ENCODE results near the gene CLDN1. TPM values are rescaled to one million over a fixed set of nuclear protein-coding genes. Genes with fewer than 3 reads are reported as not detected.

The CLDN1 gene
- total and polyA plus RNA-seq, 2 donors (not counting 1 experiment from before 2014, with no cell fraction given) = not detected

DNA sequence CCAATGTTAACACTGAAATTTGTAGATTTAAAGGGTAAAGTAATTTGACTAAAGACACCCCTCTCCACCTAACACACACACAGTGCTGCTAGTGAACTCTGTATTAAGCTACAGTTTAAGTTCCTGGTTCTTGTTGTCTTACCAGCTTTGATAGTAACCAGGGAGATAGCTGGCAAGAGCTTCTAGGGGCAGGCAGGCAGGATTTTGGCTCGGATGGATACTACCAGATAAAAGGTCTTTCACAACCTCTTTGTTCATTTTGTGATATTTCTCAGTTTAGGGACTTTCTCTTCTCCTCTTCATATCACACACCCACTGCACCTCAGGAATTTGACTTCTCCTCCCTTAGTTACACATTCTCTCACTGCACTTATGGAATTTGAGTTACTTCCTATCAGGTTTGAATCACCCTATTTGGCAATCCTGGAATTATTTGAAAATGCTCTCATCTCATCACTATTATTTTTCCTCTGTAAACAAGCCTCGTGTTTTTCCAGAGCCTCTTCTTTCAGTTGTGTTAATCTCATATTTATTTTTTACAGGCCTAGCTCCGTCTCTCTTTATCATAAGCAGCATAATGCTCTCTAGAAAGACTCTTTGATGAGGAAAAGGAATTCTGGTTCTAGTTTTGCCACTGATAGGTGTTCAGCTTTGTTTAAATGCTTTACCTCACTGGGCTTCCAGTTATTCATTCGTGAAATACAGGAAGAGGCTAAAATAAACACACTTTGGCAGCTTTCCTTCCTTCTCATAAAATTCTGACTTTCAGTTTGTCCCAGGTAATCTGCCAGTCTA is 23.0 kb upstream of the CLDN1 start:
- H2AFZ ChIP-seq (ENCODE audit: insufficient read depth, low read depth, low read length, poor library complexity, severe bottlenecking) = no peak overlapping the region
- peaks cover 0 to 4% (median 0%) of the 10 kb centered on the region in 3 donors for H3K9me3 ChIP-seq (ENCODE audit: control extremely low read depth in 1 of 3, control insufficient read depth in 2 of 3, insufficient read depth in 1 of 3, low read length in 2 of 3)
- H3K9me3 Mint-ChIP-seq (ENCODE audit: insufficient read depth) = peaks cover 8% of the 10 kb centered on the region

DNA sequence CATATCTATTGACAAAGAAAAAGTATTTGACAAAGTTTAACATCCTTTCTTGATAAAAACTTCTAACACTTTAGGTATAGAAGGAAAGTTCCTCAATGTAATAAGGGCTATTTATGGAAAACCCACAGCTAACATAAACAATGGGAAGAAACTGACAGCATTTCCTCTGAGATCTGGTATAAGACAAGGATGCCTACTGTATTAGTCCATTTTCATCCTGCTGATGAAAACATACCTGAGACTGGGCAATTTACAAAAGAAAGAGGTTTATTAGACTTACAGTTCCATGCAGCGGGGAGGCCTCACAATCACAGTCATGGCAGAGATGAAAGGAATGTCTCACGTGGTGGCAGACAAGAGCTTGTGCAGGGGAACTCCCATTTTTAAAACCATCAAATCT is 17.8 kb upstream of the CLDN1 start:
- H3K79me2 ChIP-seq (ENCODE audit: control insufficient read depth, insufficient read depth, low read length) = no peaks in the 10 kb centered on the region
- peaks cover 2% of the 10 kb centered on the region for H3K9me3 Mint-ChIP-seq (ENCODE audit: insufficient read depth)
- H3K27ac Mint-ChIP-seq = no peak overlapping the region
- intact Hi-C loops (cut with micrococcal nuclease) = no loop called here
- H3K27me3 ChIP-seq (replicated peaks in 1 of 4; ENCODE audit: control extremely low read depth in 1 of 4, control insufficient read depth in 3 of 4, insufficient read depth in 4 of 4, low read length in 3 of 4) = no peaks in the 10 kb centered on the region
- no peaks in the 10 kb centered on the region for H3K36me3 ChIP-seq (replicated peaks in 1 of 2; ENCODE audit: control extremely low read depth in 1 of 2, control insufficient read depth in 1 of 2, extremely low read depth in 1 of 2, insufficient read depth in 2 of 2, low read length in 1 of 2)
- H3K9ac ChIP-seq (ENCODE audit: low read length) = no peak overlapping the region
- DNase-seq (no peak), ATAC-seq (ENCODE audit: low read depth) (no peak)
- H4K20me1 ChIP-seq (ENCODE audit: control insufficient read depth, insufficient read depth, low read length, poor library complexity, severe bottlenecking) = no peaks in the 10 kb centered on the region
- no peak overlapping the region for H3K4me2 ChIP-seq (replicated peaks; ENCODE audit: low read depth, low read length, poor library complexity, severe bottlenecking)
- no peak overlapping the region for H3K27ac ChIP-seq (ENCODE audit: low read length in 2 of 2)
- peaks cover 0 to 4% (median 0%) of the 10 kb centered on the region in 3 donors for H3K9me3 ChIP-seq (ENCODE audit: control extremely low read depth in 1 of 3, control insufficient read depth in 2 of 3, insufficient read depth in 1 of 3, low read length in 2 of 3)
- TF ChIP-seq, protein P1, sequence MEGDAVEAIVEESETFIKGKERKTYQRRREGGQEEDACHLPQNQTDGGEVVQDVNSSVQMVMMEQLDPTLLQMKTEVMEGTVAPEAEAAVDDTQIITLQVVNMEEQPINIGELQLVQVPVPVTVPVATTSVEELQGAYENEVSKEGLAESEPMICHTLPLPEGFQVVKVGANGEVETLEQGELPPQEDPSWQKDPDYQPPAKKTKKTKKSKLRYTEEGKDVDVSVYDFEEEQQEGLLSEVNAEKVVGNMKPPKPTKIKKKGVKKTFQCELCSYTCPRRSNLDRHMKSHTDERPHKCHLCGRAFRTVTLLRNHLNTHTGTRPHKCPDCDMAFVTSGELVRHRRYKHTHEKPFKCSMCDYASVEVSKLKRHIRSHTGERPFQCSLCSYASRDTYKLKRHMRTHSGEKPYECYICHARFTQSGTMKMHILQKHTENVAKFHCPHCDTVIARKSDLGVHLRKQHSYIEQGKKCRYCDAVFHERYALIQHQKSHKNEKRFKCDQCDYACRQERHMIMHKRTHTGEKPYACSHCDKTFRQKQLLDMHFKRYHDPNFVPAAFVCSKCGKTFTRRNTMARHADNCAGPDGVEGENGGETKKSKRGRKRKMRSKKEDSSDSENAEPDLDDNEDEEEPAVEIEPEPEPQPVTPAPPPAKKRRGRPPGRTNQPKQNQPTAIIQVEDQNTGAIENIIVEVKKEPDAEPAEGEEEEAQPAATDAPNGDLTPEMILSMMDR (IDR thresholded peaks at IDR 0.05) = no peak
- TF ChIP-seq EZH2 (IDR thresholded peaks at IDR 0.05; ENCODE audit: borderline replicate concordance, insufficient read depth, low read depth, low read length, poor library complexity, severe bottlenecking) = no peak
- no peaks in the 10 kb centered on the region for H3K4me1 Mint-ChIP-seq
- H3K4me3 Mint-ChIP-seq = no peak overlapping the region
- CTCF ChIA-PET = no interaction called here
- H3K4me3 ChIP-seq (ENCODE audit: control extremely low read depth in 1 of 5, extremely low read depth in 1 of 5, insufficient read depth in 1 of 5, low read depth in 2 of 5, low read length in 4 of 5) = no peak overlapping the region
- 81% methylated on average over 2 of the region's 2 CpGs for WGBS (ENCODE audit: insufficient coverage)
- POLR2A ChIA-PET = no interaction called here
- H3K27me3 Mint-ChIP-seq = peaks cover 4% of the 10 kb centered on the region
- H2AFZ ChIP-seq (ENCODE audit: insufficient read depth, low read depth, low read length, poor library complexity, severe bottlenecking) = no peak overlapping the region
- no peaks in the 10 kb centered on the region for H3K4me1 ChIP-seq (ENCODE audit: control insufficient read depth in 2 of 2, insufficient read depth in 2 of 2, low read length in 2 of 2)

More for the DNA sequence above, 23.0 kb upstream of the CLDN1 start:
- no peak for TF ChIP-seq EZH2 (IDR thresholded peaks at IDR 0.05; ENCODE audit: borderline replicate concordance, insufficient read depth, low read depth, low read length, poor library complexity, severe bottlenecking)
- TF ChIP-seq, protein P1 (IDR thresholded peaks at IDR 0.05) = no peak
- H3K9ac ChIP-seq (ENCODE audit: low read length) = no peak overlapping the region
- WGBS (ENCODE audit: insufficient coverage) = no CpG with 5 or more reads among the region's 4 CpGs
- no peaks in the 10 kb centered on the region for H3K27me3 ChIP-seq (replicated peaks in 1 of 4; ENCODE audit: control extremely low read depth in 1 of 4, control insufficient read depth in 3 of 4, insufficient read depth in 4 of 4, low read length in 3 of 4)
- ATAC-seq (ENCODE audit: low read depth) = no peak
- ChIA-PET CTCF (no interaction called here), POLR2A (no interaction called here)
- Mint-ChIP-seq H3K27ac (no peak overlapping the region), H3K4me3 (no peak overlapping the region), H3K4me1 (no peaks in the 10 kb centered on the region), H3K27me3 (no peaks in the 10 kb centered on the region)
- no peaks in the 10 kb centered on the region for H4K20me1 ChIP-seq (ENCODE audit: control insufficient read depth, insufficient read depth, low read length, poor library complexity, severe bottlenecking)
- DNase-seq = no peak
- no peak overlapping the region for H3K4me2 ChIP-seq (replicated peaks; ENCODE audit: low read depth, low read length, poor library complexity, severe bottlenecking)
- no peaks in the 10 kb centered on the region for H3K36me3 ChIP-seq (replicated peaks in 1 of 2; ENCODE audit: control extremely low read depth in 1 of 2, control insufficient read depth in 1 of 2, extremely low read depth in 1 of 2, insufficient read depth in 2 of 2, low read length in 1 of 2)
- H3K79me2 ChIP-seq (ENCODE audit: control insufficient read depth, insufficient read depth, low read length) = no peaks in the 10 kb centered on the region
- intact Hi-C loops (cut with micrococcal nuclease) = no loop called here
- no peak overlapping the region for H3K4me3 ChIP-seq (ENCODE audit: control extremely low read depth in 1 of 5, extremely low read depth in 1 of 5, insufficient read depth in 1 of 5, low read depth in 2 of 5, low read length in 4 of 5)
- H3K4me1 ChIP-seq (ENCODE audit: control insufficient read depth in 2 of 2, insufficient read depth in 2 of 2, low read length in 2 of 2) = no peaks in the 10 kb centered on the region
- no peak overlapping the region for H3K27ac ChIP-seq (ENCODE audit: low read length in 2 of 2)
